ENCODE results near the gene TMEM8B. TPM values are rescaled to one million over a fixed set of nuclear protein-coding genes. Genes with fewer than 3 reads are reported as not detected.

TMEM8B gene
- total RNA-seq, 1 experiment from 2014 or later = 9.3 TPM

DNA sequence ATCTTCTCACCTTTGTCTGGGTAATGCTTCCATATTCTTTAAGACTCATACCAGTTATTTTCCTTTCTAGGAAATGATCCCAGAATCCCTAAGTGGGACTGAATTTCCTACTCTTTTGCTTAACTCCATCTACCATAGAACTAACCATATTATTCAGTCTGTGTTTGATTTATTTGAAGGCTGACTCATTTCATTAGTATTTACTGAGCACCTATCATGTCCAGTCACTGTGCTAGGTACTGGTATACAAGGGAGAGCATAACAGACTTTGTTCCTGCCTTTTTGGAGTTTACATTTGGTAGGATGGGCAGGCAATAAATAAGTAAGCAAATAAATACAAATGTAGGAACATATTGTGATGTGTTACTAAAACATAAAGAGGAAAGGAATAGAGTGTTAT is 33.3 kb upstream of the TMEM8B start:
- Histone ChIP-seq H2BK20ac (ENCODE audit: low read depth, low read length, poor library complexity, severe bottlenecking) (no peak overlapping the region), H2BK5ac (ENCODE audit: insufficient read length, low read length) (no peak overlapping the region), H4K91ac (ENCODE audit: insufficient read length, low read depth, low read length) (no peak overlapping the region), H3K79me2 (ENCODE audit: insufficient read depth, low read length) (no peaks in the 10 kb centered on the region), H4K5ac (ENCODE audit: insufficient read length, low read depth, low read length) (no peak overlapping the region), H4K8ac (replicated peaks; ENCODE audit: insufficient read length, low read depth, low read length) (no peak overlapping the region), H2AFZ (ENCODE audit: low read length) (no peak overlapping the region), H2BK120ac (ENCODE audit: low read depth, low read length, poor library complexity, severe bottlenecking) (no peak overlapping the region), H3K4ac (ENCODE audit: low read depth, low read length) (no peak overlapping the region), H3K23ac (ENCODE audit: insufficient read length, low read depth, low read length) (no peak overlapping the region), H2BK15ac (ENCODE audit: low read depth, low read length) (no peak overlapping the region), H3K56ac (ENCODE audit: insufficient read length, low read depth, low read length) (no peak overlapping the region), H3K4me1 (ENCODE audit: insufficient read depth, low read length) (no peaks in the 10 kb centered on the region), H3T11ph (ENCODE audit: low read length) (no peak overlapping the region), H3K9me3 (ENCODE audit: control insufficient read depth, low read depth, low read length) (no peaks in the 10 kb centered on the region), H3K14ac (ENCODE audit: insufficient read depth, low read length) (no peak overlapping the region), H2AK5ac (ENCODE audit: insufficient read length, low read length) (no peak overlapping the region), H3K9ac (ENCODE audit: extremely low read depth, insufficient read length, low read length) (no peak overlapping the region), H3K18ac (ENCODE audit: insufficient read length, low read depth, low read length) (no peak overlapping the region), H3K27me3 (ENCODE audit: insufficient read depth, low read length) (no peaks in the 10 kb centered on the region), H3K79me1 (ENCODE audit: insufficient read depth, low read depth, low read length, poor library complexity, severe bottlenecking) (no peaks in the 10 kb centered on the region), H3K23me2 (ENCODE audit: insufficient read length, low read depth, low read length, poor library complexity, severe bottlenecking) (peaks cover 3% of the 10 kb centered on the region), H4K20me1 (ENCODE audit: control insufficient read depth, insufficient read depth, insufficient read length) (no peaks in the 10 kb centered on the region), H3K4me2 (ENCODE audit: insufficient read depth, insufficient read length, low read length) (no peak overlapping the region), H3K27ac (ENCODE audit: insufficient read length, low read depth, low read length) (no peak overlapping the region), H2BK12ac (ENCODE audit: insufficient read length, low read depth, low read length) (no peak overlapping the region)
- Mint-ChIP-seq H3K4me1 (peaks cover 4 to 8% of the 10 kb centered on the region in 2 experiments), H3K9me3 (no peaks in the 10 kb centered on the region), H3K27ac (no peak overlapping the region), H3K36me3 (ENCODE audit: insufficient read depth in 1 of 3, low read depth in 3 of 3) (peaks cover 0 to 7% (median 3%) of the 10 kb centered on the region in 3 experiments; a peak in 3 of 7 replicates), H3K4me3 (no peak overlapping the region), H3K27me3 (ENCODE audit: low read depth) (peaks cover 4% of the 10 kb centered on the region)
- no peak for DNase-seq
- TF ChIP-seq, protein P1, sequence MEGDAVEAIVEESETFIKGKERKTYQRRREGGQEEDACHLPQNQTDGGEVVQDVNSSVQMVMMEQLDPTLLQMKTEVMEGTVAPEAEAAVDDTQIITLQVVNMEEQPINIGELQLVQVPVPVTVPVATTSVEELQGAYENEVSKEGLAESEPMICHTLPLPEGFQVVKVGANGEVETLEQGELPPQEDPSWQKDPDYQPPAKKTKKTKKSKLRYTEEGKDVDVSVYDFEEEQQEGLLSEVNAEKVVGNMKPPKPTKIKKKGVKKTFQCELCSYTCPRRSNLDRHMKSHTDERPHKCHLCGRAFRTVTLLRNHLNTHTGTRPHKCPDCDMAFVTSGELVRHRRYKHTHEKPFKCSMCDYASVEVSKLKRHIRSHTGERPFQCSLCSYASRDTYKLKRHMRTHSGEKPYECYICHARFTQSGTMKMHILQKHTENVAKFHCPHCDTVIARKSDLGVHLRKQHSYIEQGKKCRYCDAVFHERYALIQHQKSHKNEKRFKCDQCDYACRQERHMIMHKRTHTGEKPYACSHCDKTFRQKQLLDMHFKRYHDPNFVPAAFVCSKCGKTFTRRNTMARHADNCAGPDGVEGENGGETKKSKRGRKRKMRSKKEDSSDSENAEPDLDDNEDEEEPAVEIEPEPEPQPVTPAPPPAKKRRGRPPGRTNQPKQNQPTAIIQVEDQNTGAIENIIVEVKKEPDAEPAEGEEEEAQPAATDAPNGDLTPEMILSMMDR (conservative IDR thresholded peaks at IDR 0.05) = no peak
